SK-MEL-5 (cell line): ENCODE data around the gene ZNF492. TPM values are rescaled to one million over a fixed set of nuclear protein-coding genes. Genes with fewer than 3 reads are reported as not detected.
"Not testable (repeated sequence)": the region's sequence is repeated elsewhere in the genome, so short reads cannot be mapped to it uniquely, and the experiment has no call there.

Source experiments
- DNase-seq: peaks from one replicate; pipeline ENCODE4 v3.0.0-alpha.2; 2016; ENCODE audit warnings: low read depth, low spot score
- in situ Hi-C: cut with HindIII; loops from 2 replicates; pipeline ENCODE4 v1.10.0; 2016; ENCODE audit warnings: low sequenced_read_pairs, high pct_unique_total_duplicates, low pct_unique_long_range_greater_than_20kb
- small RNA-seq, 2 experiments: library from RNA; depleted of rRNA; stranded (forward); fragments of <200 nt; gene quantifications; one replicate each; pipeline ENCODE3, GENCODE V24; 2014
- total RNA-seq: library from RNA; depleted of rRNA; stranded (reverse); fragments of >200 nt; shearing (Covaris generic); gene quantifications from 2 replicates; pipeline ENCODE4 v1.2.3, GENCODE V29; 2014; rRNA removed

Gene ZNF492
- total RNA-seq, 1 experiment from 2014 or later: not detected

DNA sequence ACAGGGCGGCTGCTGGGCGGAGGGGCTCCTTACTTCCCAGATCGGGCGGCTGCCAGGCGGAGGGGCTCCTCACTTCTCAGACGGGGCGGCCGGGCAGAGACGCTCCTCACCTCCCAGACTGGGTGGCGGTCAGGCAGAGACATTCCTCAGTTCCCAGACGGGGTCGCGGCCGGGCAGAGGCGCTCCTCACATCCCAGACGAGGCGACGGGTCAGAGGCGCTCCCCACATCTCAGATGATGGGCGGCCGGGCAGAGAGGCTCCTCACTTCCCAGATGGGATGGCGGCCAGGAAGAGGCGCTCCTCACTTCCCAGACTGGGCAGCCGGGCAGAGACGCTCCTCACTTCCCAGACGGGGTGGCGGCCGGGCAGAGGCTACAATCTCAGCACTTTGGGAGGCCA, 69.0 kb downstream of the ZNF492 start:
- DNase-seq, in situ Hi-C loops: not testable (repeated sequence)

DNA sequence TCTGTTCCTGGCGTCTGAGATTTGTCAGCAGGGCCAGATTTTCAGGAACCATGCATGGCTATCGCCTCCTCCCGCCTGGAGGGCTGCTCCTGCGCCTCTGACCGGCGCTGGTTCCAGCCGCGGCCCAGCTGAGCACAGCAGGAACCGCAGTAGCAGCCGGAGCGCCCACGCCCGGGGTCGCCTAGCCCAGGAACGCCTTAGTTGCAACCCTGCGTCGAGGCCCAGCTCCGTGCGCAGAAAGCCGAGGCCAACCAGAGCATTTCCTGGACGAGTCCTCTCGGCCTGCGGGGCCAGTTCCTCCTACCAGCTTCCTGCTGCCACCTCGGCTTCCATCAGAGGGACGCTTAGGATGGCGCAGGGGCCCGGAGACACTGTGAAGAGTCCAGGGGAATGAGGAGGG, 74.9 kb downstream of the ZNF492 start:
- in situ Hi-C loops: no loop called here
- DNase-seq: no peak

Small RNA genes within 50 kb of the gene (small RNA-seq; reads per million reads assigned to genes)
- gene AC011467.2: 0 reads per million in 2 experiments

Other genes starting within 250 kb of the ZNF492 start
- gene ZNF98, start 212.0 kb upstream of the ZNF492 start, total RNA-seq: not detected in 2 replicates
- not detected in 2 replicates for gene ZNF99, start 149.8 kb downstream of the ZNF492 start, total RNA-seq
- not detected in 2 replicates for gene ZNF723, start 198.0 kb downstream of the ZNF492 start, total RNA-seq